HK-2 (cell line): Measurements from ENCODE around the gene CCDC167.
"Not testable (repeated sequence)": the region's sequence is repeated elsewhere in the genome, so short reads cannot be mapped to it uniquely, and the experiment has no call there.

Experiments used
- DNase-seq: peaks from one replicate; pipeline ENCODE4 v3.0.0-alpha.2; 2018; ENCODE audit not compliant: unreplicated experiment

CCDC167 gene

DNA sequence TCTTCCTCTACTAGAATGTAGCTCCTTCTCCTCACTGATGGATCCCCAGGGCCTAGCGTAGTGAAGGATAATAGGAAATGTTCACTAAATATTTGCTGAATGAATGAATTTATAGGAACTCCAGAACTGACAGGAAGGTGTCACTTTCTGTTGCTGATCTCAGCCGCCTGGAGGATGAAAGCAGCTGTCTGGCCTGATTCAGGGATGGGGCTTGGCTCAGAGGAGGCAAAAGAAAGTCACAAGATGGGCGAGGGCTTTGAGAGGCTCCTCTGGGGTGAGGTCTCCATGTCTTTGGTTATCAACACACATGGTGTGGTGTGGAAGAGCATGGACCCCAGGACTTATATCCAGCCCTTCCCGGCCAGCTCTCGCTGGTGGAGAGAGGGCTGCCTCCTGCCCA is 11.5 kb upstream of the CCDC167 start:
- no peak for DNase-seq

DNA sequence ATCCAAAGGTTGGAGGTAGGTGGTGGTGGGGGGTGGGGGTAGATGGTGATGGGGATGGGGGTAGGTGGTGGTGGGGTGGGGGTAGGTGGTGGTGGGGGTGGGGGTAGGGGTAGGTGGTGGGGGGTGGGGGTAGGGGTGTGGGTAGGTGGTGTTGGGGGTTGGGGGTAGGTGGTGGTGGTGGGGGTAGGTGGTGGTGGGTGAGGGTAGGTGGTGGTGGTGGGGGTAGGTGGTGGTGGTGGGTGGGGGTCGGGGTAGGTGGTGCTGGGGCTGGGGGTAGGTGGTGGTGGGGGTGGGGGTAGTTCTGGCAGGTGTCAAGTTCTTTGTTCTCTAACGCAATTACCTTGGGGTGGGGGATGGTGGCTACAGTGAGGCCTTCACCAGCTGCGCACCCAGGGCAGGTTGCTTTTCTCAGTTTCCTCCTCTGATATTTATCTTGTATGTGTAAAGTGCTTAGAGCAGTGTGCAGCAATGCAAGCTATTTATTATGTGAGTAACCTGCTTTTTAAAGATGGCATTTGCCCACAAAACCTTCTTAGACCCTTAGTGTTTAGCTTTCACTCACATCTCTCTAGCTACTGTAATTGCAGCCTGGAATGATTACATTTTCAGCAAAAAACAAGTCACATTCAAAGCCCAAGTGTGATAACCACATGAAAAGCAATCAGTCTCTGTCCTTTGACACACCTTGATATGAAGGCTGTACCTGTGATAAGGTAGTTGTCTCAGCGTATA is 8.2 kb upstream of the CCDC167 start:
- no peak for DNase-seq

DNA sequence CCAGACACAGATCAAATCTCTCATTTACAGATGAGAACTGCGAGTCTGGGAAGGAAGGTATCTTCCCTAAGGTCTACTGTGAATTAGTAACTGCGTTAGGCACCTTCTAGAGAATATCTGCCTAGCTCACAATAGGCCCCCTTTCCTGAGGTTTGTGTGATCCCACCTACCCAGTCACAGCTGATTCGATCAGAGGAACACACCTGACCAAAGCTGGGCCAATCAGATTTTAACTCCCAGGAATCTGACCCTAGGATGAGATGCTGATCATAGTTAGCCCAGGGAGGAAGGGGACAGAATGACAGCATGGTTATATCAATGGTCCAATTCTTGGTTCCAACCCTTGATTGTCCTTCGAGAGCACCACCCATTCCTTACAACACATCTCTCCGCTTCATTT is 7.4 kb upstream of the CCDC167 start:
- DNase-seq, result no peak

DNA sequence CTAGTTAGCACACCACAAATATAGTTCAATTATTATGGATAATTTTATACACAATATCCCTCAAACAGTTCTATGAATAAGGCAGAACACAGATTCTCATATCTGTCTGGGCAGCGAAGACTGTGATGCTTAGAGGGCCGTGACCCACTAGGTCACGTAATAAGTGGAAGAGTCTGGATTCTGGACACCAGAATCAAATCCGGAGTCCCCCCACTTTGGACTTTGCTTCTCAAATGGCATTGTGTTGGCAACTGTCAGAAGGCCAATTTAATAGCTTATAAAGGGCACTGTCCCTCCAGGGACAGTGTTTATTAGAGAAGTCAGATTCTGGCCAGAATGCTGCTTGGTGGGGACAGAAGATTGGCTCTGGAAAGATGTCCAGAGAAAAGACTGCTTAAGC is 6.8 kb upstream of the CCDC167 start:
- no peak for DNase-seq

DNA sequence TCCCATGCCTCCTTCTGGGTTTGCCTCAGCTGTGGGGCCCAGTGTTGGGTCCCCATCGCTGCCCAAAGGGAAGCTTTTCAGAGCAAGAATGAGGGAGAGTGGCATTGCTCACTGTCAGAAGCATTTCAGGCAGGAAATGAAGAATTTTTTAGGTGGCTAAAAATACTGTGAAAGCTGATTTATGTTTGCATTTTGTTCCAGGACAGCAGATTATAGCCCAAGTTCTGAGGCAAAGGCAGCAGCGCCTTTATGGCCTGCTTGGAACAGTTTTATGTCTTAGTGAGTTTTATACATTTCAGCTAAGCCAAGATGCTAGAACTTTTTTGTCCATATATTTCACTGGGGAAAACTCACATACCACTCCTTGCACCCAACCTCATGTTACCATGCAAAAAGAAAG is 4.3 kb upstream of the CCDC167 start:
- no peak for DNase-seq

DNA sequence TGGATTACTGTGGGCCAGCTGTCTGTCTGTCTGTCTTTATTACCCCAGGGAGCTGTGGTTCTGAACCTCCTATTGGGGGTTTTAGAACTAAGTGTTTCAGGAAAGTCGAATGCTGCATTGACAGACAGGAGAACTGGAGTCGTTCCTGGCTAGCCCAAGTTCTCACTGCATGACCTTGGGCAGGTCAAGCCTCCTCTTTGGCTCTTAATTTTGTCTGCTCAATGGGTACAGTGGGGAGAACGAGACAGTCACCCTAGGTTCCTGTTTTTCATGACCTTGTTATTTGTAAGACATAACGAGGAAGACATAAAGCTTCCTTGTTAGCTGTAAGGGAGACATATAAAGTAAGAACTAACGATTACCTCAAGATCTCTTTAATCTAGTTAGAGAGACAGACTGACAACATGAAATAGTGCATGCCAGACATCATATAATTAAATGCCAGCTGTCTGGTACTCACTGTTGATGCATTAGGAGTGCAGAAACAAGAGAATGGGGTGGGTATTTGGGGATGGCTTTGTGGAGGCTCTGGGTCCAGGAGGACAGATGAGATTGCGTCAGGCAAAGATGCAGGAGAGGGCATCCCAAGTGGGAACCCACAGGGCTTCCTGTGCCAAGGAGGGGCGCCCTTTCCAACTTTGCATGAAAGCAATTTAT is 3.7 kb upstream of the CCDC167 start:
- no peak for DNase-seq

DNA sequence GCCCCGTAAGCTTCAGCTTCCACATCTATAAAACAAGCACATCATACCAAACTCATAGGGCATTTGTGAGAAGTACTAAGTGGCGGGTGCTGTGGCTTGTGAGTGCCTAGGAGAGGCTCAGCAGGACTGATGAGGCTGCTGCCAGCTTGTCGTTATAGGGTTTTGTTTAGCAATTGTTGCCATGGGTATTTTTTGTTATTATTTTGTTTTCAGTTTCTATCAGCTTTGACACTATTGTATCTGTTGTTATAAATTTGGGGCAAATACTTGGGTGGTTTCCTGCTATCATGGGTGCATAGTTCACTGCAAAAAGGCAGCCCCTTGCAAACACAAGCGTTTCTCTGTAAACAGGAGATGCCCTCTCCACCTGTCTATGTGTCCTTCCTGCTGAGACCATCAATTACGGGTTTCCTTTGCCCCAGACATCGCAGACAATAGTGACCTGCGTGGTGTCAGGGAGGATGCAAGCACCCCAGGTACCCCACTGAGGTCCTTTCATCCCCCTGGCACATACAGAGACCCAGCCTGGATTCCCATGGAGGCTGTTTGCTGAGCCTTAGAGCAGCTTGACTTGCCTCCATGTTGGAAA is 3.1 kb upstream of the CCDC167 start:
- no peak for DNase-seq

DNA sequence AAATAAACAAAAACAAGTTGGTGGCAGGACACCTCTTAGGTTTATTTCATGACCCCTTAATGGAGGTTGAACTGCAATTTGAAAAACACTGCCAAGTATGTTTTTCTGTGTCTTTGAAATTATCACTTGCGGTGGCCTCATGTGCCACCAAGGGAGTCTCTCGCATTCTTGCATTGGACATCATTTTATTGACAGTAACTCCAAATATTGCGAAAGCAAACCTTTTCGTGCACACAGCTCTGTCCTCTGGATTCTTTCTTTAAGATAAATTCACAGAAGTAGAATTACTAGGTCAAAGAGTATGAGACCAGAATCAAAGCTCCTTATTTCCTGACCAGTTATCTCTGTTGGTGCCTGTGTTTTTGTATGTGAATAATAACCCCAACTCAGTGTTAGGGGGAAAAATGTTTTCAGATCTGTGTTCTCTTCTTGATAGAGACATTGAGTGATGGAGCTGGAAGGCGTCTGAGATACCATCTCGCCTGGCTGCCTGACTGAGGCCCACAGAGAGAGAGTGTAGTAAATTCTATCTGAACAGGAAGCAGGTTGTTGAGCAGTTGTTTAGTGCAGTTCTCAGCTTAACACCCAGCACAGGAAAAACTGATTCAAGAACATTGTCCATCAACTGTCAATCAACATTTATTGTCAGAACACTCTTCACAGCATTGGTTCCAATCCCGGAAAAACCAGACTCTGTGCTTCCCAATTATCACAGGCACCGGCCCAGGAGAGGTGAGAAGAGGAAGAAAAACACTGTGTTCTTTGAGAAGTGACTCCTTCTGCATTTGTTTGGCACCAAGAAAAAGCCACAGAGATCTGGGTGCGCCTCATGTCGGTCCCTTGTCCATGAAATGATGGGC is 2.2 kb upstream of the CCDC167 start:
- DNase-seq, result no peak

DNA sequence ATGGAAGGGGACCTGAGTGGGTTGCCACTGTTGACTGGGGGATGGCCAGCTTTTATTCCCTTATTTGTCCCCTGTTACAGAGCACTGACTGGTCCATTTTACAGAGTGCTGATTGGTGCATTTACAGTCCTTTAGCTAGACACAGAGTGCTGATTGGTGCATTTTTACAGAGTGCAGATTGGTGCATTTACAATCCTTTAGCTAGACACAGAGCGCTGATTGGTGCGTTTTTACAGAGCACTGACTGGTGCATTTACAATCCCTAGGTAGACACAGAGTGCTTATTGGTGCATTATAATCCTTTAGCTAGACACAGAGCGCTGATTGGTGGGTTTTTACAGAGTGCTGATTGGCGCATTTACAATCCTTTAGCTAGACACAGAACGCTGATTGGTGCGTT is 1.2 kb upstream of the CCDC167 start:
- DNase-seq, result not testable (repeated sequence)

DNA sequence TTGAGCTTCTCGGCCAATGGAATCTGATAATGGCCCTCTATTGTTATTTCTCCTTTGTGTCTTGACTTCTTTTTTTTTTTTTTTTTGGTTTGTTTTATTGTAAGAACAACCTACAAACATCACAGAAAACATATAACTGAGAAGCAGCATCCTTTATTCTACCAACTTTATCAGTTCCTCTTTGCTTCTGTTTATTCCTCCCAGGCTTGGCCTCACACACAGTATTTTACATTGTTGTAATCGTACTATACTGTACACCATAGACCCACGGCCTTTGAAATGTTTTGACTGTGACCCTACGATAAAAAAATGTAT is 558 bp upstream of the CCDC167 start:
- DNase-seq, result no peak

DNA sequence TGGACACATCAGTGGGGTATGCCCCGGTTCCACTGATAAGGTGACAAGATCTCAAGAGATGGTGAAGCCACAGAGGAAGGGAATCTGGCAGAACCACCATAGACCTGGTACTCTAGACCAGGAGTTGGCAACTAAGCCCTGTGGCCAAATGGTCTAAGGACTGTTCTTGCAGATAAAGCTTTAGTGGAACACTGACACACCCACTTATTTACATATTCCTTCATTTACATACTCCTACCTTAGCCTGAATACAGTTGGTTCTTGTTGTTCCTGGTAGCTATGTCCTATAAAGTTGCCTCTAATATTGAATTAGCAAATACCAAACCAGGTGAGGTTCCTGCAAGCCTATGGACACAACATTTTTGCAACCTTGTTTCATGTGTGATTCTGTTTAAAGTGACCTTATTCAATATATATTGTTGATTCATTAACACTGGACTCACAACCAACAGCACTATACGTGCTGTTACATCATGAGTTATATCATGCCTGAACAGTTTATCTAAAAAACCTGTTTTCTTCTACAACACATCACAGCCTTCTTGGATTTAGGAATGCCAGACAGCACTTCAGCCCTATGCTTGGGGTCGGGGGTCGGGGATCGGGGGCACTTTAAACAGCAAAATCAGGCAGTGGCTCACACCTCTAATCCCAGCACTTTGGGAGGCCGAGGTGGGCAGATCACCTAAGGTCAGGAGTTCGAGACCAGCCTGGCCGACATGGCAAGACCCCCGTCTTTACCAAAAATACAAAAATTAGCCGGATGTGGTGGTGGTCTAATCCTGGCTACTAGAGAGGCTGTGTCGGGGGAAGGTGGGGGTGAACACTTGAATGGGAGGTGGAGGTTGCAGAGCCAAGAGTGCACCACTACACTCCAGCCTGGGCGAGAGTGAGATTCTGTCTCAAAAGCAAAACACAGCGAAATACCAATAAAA is 2.5 kb downstream of the CCDC167 start:
- DNase-seq, result no peak

DNA sequence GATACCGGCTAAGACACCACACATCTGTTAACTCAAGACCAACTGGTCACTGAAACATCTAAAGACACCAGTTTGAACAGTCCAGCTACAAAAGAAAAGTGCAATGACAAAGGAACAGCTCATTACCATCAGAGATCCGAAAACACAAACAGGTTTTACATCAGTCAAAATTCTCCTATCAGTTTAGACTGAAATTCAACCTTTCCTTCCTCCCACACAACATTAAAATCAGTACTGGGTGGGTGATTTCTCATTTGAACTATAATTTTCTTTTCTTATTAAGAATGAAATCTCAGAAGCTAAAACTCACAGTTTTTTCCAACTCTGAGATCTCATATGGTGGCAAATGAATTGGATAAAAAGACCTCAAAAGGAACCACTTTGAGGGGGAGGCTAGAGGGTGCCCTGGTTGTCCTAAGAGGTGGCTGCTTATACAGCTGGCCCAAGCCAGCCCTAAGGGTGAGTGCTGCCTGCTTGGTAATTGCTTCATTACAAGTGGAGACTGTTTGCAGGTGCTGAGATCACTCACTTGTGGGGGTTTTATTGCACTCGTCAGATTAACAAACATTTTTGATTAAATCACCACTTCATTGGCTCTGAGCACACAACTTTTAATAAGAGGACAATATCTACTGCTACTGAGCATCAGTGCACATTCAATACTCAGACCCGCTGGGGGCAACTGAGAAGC is 4.3 kb downstream of the CCDC167 start:
- DNase-seq, result no peak

DNA sequence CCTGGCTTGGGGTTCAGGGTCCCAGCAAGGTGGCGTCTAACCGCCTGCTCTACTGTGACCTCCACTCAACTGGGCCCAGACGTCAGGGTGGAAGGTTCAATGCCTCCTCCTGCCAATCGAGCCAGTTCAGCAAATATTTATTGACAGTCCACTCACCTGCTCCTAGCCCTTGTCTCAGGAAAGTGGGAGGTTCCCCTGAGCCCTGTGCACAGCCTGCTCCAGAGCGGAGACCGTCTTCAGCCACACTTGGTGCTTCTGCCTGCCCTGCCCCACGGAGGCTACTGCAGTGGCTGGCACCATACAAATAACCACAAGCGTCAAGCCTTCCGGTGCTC is 6.1 kb downstream of the CCDC167 start:
- no peak for DNase-seq

DNA sequence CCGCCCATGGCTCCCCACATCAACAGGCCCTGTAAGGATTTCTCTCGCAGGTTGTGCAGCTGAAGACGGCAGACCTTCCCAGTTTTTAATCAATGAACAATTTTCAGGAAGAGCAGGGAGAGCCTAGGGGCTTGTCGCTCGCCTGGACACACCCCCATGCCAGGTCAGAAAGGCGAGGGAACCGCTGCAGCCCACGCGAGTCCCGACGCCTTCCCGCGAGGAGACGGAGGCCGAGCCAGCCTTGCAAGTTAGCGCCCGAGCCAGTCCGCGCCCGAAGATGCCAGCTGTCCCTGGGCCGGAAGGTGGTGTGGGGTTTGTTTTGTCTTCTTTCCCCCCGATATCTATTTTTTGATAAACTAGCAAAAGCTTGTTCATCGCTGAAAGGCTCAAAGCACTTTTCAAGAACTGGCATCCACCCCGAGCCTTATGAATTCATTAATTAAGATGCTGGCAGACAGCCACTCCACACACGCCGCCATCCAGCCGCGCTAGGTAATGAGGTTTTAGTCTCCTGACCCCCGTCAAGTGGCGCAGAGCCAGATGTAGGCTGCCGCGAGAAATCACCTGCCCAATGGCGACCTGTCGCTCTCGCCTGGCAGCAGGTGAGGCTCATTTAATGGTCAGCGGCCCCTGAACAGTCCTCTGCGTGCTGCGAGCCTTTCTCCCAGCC is 6.6 kb downstream of the CCDC167 start:
- DNase-seq, result no peak

DNA sequence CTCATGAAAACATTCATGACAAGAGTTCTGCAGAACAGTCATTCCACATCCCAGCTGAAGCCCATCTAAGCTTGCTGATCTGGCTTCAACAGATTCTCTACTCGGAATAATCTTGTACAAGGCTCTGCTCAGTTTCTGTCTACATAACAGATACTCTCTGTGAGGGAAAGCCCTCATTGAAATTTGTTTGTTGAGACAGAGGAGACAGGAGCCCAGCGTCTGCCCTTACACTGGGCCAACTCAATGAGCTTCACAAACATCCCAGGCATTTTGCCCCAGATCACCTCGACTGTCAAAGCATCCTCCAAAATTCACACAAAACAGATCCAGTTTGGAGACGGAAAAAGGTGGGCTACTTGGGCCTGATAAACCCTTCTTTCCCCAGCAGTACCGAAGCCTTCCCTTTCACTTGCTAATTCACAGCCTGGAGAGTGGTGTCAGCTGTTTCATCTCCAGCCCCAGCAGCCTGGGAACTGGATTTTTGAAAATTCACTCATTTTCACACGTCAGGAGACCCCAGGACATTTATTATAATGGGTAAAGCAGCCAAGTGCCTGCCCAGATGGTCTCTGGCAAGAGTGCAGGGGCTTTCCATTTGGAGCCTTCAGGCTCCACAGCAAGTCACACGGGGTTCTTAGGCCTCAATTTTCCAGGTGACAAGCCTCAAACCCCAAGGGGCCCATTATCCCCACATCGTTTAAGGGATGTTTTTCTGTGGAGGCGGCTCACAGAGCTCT is 7.3 kb downstream of the CCDC167 start:
- DNase-seq, result no peak

DNA sequence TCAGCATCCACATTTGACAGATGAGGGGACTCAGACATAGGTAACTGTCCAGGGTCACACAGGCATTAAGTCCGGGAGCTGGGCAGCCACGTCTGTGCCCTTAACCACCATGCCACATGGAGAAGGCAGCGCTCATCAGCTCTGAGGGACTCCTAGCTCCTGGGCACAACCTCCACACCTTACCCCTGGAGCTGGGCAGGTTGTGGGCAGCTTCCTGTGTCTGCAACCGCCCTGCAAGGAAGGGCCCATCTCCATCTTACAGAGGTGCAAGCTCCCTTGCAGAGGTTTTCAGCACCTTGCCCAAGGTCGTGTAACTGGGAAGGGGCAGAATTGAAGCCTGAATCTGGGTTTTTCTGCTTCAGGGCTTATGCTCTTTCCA is 7.9 kb downstream of the CCDC167 start:
- DNase-seq, result no peak

DNA sequence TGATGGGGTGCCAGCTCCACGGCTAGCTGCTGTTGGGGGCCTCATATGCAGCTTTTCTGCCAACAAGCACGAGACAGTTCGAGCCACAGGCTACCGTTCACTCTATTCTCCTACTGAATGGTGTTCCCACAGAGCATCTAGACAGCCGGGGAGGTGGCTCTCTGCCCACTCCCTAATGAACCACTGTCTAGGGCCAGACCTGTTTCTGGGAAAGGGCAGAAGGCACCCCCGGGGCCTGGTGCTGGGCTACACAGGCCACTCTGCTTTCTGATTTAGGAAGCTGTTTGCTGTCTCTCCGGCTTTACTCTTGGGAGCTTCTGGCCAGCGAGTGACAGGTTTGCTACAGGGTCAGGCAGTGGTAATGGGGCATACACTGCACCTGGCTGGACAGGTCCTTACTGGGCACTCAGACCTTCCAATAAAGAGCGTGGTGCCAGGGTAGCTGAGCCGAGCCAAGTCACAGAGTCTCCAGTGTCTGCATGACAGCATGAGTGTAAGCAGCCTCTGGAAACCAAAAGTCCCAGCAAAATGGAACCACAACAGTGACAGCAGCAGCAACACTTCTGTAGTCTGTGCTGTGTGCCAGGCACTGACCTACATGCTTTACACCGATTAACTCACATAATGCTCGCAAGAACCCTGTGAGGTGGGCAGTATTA is 8.4 kb downstream of the CCDC167 start:
- DNase-seq, result no peak

DNA sequence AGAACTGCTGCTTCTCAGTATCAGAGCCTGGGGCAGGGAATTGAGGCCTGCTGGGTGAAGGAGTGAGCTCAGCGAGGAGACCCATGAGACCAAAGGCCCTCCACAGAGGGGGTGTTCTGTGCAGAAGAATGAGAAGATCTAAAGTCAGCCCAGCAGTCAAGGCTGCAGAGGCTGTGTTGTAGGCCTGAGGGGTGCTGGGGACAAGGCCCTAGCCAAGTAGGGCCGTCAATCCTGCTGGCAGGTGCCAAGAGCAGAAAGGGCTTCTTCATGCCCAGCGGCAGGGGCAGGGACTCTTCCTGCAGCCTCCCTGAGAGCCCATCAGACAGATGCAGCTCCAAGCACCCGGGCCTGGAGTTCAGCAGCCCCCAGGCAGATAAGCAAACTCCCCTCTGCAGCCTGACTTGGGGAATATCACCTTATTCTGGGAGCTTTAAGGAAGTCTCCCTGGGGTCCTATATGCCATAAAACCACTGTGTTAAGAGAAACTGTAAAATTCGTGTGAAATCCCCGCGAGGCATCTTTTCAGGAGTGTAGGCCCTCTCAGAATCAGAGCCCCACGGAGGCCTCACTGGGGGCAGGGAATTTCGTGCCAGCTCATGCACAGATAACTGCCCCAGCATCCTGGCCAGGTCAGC is 9.0 kb downstream of the CCDC167 start:
- no peak for DNase-seq
